Measurements from ENCODE around the gene ZFP36L2.

The ZFP36L2 gene

DNA sequence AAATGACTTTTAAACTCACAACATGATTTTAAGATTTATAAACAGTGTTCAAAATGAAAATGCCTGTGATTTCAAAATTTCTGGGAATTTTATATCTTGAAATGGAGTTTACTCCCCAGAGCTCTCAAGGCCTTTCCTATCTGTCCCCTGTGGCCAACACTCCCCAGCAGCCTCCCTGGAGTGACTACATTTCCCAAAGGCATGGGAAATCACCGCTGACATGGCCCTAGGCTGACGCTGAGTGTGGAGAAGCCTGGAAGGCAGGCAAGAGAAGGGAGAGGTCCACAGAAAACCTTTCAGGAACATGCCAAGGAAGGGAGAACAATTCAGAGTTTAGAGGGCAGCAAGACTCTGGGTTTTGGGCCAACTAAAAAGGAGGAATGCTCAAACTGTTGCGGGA is 20.2 kb upstream of the ZFP36L2 start:
- DNase-seq, result no peak

DNA sequence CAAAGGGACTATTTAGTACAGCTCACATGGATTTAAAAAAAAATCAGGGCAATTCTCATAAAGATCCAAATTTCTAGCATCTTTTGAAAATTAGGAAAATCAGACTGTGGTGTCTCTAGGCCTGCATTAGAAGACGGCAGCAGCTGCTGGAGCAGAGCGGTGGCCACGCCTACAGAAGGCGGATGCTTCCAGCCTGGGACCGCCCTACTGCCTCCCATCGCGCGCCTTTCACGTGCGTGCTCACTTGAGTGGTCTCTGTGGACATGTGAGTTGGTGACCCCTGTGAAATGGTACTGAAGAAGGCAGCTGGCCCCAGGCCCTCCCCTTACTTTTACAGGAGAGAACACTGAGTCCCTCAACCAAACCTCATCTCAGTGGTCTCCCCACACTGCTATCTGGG is 15.2 kb upstream of the ZFP36L2 start:
- no peak for DNase-seq

GRCh38 chr2:43240766-43241150 is 14.4 kb upstream of the ZFP36L2 start:
- DNase-seq, result no peak

GRCh38 chr2:43239981-43240765 is 13.8 kb upstream of the ZFP36L2 start:
- no peak for DNase-seq

GRCh38 chr2:43238813-43239212 is 12.4 kb upstream of the ZFP36L2 start:
- no peak for DNase-seq

GRCh38 chr2:43238176-43238575 is 11.8 kb upstream of the ZFP36L2 start:
- DNase-seq, result no peak

GRCh38 chr2:43233218-43234212 is 7.1 kb upstream of the ZFP36L2 start:
- no peak for DNase-seq

GRCh38 chr2:43230951-43231827 is 4.8 kb upstream of the ZFP36L2 start:
- no peak for DNase-seq

GRCh38 chr2:43230351-43230885 is 4.0 kb upstream of the ZFP36L2 start:
- no peak for DNase-seq

GRCh38 chr2:43228756-43229659 is 2.6 kb upstream of the ZFP36L2 start:
- no peak for DNase-seq

DNA sequence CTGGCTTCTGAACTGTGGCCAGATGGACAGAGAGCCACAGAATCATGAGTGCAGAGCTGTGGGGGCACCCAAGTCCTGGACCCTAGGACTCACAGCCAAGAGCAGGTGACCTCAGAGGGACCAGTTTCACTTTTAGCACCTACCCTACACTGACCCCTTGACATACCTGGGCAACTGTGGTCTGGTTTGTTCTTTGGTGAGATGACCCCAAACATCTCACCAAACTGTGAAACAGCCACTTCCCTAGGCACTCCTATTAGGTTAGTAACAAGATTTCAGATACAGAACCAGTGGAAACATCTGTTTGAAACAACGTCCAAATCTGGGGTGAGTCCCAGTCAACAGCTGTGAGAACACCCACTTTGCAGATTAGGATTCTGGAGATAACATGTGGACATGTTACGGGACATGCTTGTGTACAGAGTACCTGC is 1.9 kb upstream of the ZFP36L2 start:
- no peak for DNase-seq

DNA sequence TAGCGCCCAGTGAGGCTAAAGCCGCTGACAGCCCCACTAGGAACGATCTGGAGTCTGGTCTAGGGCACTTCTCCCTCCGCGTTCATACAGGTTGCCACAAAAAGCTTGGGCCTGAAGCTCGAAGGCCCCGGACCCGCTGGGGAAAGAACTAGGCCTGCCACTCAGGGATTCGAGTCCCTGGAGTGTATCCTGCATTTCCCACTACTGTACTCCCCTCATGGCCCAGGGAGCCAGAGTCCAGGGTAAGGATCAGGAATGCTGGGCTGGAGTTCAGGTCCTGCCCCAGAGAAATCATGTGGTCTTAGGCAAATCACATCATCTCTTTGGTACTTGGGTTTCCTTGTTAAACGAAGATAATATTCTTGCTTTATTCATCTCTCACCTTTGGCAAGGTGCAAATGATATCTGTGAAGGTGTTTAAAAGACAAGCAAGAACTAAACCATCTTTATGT is 1.4 kb upstream of the ZFP36L2 start:
- no peak for DNase-seq

- peak; percentile 42 for DNase-seq
These were observed 786 bp upstream of the ZFP36L2 start for GRCh38 chr2:43226955-43227829.

DNA sequence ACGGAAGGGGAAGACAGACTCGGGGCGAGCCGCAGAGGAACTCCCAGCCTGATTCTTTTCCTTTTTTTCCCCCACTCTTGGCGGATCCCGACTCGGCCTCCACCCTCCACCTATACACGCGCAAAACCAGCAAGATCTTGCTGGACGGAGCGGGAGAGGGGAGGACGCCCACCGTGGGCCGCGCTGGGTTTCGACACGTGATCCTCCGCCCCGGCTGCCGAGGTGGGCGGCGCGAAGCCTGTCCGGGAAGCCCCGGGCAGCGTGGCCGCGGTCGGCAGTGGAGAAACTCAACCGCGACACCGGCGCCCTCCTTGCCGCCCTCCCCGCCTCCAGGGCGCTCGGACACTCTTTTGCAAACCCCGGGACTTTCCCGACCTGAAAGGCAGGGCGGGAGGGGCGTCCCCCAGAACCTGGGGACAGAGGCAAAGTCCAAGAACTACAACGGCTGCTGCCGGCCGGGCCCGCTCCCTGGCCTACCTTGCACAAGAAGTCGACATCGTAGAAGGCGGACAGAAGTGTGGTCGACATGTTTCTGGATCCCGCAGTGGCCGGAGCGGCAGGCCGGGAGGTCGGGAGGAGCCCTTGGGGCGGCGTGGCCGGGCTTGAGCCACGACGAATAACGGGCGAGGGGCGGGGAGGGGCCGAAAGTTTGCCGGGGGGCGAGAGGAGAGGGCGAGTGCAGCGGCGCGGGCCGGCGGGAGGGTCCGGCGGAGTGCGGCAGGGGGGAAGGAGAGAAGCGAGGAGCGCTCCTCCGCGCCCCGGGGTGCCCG is 433 bp downstream of the ZFP36L2 start:
- no peak for DNase-seq

- DNase-seq, result no peak
These were observed 1.2 kb downstream of the ZFP36L2 start for GRCh38 chr2:43225093-43225787.

DNA sequence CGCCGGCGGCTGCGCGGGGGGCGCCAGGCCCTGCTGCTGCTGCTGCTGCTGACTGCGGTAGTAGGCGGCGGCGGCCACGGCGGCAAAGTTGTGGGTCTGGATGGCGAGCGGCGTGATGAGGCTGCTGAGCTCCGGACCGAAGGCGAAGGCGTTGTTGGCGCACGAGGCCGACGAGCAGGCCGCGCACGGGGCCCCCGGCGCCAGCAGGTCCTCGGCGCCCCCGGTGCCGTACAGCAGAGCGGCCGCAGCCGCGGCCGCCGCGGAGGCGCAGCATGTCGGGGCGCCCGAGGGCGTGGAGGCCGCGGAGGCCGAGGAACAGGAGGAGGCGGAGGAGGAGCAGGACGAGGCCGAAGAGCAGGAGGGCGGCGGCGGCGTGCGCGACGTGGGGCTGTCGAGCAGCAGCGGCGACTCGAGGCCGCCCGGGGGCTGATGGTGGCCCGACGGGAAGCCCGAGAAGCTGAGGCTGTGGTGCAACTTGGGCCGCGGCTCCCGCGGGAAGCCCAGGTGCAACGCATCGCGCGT is 1.8 kb downstream of the ZFP36L2 start:
- DNase-seq, result no peak

GRCh38 chr2:43224131-43224570 is 2.3 kb downstream of the ZFP36L2 start:
- no peak for DNase-seq

DNA sequence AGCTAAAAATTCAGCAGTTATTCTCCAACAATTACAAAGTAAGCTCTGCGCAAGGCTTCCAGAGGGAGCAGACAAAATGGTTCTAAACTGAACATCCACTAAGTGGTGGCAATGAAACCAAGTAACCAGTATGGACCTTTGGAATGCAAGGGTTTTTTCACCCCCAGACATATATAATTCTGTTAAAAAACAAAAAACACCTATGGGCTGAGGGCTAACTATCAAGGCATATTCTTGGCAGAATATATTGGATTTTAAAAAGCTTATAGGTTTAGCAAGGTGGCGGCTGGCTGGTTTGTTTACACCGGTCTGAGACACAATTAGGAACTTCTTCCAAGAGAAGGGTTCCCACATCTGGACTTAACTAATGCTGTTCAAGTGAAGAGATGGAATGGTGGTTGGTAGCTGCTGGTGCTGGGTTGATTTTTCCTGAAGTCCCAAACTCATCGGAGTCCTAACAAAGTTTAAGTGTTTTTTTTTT is 2.8 kb downstream of the ZFP36L2 start:
- DNase-seq, result no peak
